A549 (cell line): ENCODE measurements around the gene STN1.

Experiments used
- MYC ChIP-seq: IDR thresholded peaks from 2 replicates; pipeline ENCODE4 v1.6.1; 2012; ENCODE audit warnings: mild to moderate bottlenecking, inconsistent platforms, low read length, improper control_type of control experiment, borderline replicate concordance
- POLR2A ChIP-seq: IDR thresholded peaks from 2 replicates; pipeline ENCODE4 v1.6.1; 2012; ENCODE audit warnings: mild to moderate bottlenecking, low read length
- RFX5 ChIP-seq: fragments of 450-650 bp; IDR thresholded peaks from 2 replicates; pipeline ENCODE4 v1.7.1; 2014; ENCODE audit warnings: antibody characterized with exemption, mild to moderate bottlenecking, moderate library complexity
- SMC3 ChIP-seq: fragments of >200 bp; sonication (Bioruptor Twin); formaldehyde crosslinking; IDR thresholded peaks from 3 replicates; pipeline ENCODE4 v1.6.1; 2018; ENCODE audit warnings: inconsistent platforms
- TF ChIP-seq, protein P1 (sequence below): fragments of >200 bp; sonication (Bioruptor Twin); formaldehyde crosslinking; IDR thresholded peaks from 3 replicates; pipeline ENCODE4 v1.5.1; 2016
- TF ChIP-seq, protein P2 (sequence below): fragments of 200-600 bp; sonication (generic); IDR thresholded peaks from 2 replicates; pipeline ENCODE4 v1.6.1; 2016; ENCODE audit warnings: antibody characterized with exemption, mild to moderate bottlenecking, moderate library complexity

DNA sequence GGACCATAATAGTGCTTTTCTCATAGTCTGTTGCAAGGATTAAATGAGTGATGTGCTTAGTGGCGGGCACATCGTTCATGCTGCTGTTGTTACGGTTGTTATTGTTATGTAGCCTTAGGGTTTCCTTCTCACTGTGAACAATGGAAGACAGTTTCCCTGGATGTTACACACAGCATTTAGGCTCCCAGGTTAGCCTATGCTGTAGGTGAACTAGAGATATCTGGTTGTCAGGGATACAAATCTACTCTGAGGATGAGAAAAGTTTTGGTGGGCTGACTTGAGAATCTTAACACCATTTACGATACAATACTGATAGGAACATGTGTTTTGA is 77.3 kb downstream of the STN1 start:
- TF ChIP-seq, protein P1, sequence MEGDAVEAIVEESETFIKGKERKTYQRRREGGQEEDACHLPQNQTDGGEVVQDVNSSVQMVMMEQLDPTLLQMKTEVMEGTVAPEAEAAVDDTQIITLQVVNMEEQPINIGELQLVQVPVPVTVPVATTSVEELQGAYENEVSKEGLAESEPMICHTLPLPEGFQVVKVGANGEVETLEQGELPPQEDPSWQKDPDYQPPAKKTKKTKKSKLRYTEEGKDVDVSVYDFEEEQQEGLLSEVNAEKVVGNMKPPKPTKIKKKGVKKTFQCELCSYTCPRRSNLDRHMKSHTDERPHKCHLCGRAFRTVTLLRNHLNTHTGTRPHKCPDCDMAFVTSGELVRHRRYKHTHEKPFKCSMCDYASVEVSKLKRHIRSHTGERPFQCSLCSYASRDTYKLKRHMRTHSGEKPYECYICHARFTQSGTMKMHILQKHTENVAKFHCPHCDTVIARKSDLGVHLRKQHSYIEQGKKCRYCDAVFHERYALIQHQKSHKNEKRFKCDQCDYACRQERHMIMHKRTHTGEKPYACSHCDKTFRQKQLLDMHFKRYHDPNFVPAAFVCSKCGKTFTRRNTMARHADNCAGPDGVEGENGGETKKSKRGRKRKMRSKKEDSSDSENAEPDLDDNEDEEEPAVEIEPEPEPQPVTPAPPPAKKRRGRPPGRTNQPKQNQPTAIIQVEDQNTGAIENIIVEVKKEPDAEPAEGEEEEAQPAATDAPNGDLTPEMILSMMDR = no peak
- TF ChIP-seq SMC3 (no peak), MYC (no peak), POLR2A (no peak), RFX5 (no peak)
- TF ChIP-seq, protein P2, sequence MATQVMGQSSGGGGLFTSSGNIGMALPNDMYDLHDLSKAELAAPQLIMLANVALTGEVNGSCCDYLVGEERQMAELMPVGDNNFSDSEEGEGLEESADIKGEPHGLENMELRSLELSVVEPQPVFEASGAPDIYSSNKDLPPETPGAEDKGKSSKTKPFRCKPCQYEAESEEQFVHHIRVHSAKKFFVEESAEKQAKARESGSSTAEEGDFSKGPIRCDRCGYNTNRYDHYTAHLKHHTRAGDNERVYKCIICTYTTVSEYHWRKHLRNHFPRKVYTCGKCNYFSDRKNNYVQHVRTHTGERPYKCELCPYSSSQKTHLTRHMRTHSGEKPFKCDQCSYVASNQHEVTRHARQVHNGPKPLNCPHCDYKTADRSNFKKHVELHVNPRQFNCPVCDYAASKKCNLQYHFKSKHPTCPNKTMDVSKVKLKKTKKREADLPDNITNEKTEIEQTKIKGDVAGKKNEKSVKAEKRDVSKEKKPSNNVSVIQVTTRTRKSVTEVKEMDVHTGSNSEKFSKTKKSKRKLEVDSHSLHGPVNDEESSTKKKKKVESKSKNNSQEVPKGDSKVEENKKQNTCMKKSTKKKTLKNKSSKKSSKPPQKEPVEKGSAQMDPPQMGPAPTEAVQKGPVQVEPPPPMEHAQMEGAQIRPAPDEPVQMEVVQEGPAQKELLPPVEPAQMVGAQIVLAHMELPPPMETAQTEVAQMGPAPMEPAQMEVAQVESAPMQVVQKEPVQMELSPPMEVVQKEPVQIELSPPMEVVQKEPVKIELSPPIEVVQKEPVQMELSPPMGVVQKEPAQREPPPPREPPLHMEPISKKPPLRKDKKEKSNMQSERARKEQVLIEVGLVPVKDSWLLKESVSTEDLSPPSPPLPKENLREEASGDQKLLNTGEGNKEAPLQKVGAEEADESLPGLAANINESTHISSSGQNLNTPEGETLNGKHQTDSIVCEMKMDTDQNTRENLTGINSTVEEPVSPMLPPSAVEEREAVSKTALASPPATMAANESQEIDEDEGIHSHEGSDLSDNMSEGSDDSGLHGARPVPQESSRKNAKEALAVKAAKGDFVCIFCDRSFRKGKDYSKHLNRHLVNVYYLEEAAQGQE = no peak
